Hindlimb muscle (tissue), 1 donor: ENCODE measurements around the gene NUDT19. TPM values are rescaled to one million over a fixed set of nuclear protein-coding genes. Genes with fewer than 3 reads are reported as not detected.
A peak's percentile ranks its signal among the peaks of the same experiment; 100 is the strongest.
"Not testable (repeated sequence)": the region's sequence is repeated elsewhere in the genome, so short reads cannot be mapped to it uniquely, and the experiment has no call there.

Experiments
- DNase-seq: peaks from one replicate; pipeline ENCODE4 v3.0.0-alpha.2; 2013
- polyA plus RNA-seq: library from polyadenylated mRNA; unstranded; fragments of 120-200 nt; gene quantifications from one replicate; pipeline ENCODE4 v1.2.1, GENCODE V29; 2013; ENCODE audit not compliant: insufficient read length

Gene NUDT19
- 8.7 TPM for polyA plus RNA-seq

- DNase-seq, result peak; percentile 71
Measured at GRCh38 chr19:32691291-32691951, at the start of gene NUDT19. TSS of gene NUDT19 (plus strand) at chr19:32691821. CDS start at chr19:32691961, 140 bp downstream.

GRCh38 chr19:32642771-32643170 is 48.9 kb upstream of the NUDT19 start:
- DNase-seq, result no peak

DNA sequence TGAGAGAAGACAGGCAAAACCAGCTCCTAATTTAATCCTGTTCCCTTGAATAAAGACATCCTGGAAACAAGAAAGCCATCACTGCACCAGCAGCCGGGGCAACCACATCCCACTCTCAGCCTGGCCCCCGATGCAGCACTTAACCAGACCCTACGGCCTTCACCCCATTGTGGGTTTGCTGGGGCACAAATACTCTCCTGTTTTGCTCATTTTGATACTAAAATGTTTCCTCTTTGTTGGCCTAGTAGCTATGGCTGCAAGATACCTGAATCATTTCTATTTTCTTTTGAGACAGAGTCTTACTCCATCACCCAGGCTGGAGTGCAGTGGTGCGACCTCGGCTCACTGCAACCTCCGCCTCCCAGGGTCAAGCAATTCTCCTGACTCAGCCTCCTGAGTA is 45.1 kb upstream of the NUDT19 start:
- no peak for DNase-seq

DNA sequence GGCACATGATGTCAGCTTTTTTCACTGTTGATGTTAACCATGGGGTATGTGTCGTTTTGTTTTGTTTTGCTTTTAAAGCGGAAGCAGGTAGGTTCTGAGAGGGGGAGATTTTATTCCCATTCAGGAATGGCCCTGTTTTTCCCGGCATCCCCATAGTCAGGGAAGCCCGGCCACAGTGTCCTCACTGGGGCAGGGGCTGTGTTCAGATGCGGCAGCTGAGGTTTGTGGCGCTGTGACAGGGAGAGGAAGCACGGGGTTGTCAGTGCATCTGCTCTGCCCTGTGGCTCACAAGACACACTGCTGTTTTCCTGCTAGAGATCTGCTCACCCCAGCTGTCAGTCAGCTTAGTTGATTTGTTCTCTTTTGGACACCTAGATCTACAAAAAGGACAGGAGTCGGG is 44.3 kb upstream of the NUDT19 start:
- DNase-seq, result no peak

DNA sequence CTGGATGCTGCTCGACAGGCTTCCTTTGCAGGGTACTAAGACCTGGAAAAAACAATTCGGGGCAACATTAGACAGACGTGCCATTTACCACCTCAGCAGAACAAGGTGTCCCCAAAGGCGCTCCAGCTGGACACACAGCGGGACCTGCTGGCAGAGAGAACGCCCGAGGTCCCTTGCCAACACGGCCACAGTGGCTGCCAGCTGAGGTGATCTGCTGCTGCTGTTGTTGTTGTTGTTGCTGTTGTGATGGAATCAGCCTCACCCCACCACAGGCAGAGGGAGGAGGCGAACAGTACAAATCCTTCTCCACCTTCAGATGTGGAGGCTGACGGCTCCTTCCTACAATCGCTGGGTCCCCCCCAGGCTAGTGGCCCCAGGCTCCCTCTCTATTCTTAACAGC is 41.9 kb upstream of the NUDT19 start:
- DNase-seq, result no peak

DNA sequence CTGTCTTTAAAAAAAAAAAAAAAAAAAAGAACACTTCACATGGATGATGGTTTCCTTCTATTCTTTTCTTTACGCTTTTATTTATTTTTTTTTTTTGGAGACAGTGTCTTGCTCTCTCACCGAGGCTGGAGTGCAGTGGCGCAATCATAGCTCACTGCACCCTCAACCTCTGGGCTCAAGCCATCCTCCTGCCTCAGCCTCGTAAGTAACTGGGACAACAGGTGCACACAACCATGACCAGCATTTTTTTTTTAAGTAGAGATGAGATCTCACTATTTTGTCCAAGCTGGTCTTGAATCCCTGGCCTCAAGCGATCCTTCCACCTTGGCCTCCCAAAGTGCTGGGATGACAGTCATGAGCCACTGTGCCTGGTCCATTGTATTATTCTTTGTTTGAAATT is 41.0 kb upstream of the NUDT19 start:
- DNase-seq, result no peak

- DNase-seq, result no peak
Measured at GRCh38 chr19:32651729-32652140, 39.9 kb upstream of the NUDT19 start.

GRCh38 chr19:32652331-32652730 is 39.3 kb upstream of the NUDT19 start:
- not testable (repeated sequence) for DNase-seq

DNA sequence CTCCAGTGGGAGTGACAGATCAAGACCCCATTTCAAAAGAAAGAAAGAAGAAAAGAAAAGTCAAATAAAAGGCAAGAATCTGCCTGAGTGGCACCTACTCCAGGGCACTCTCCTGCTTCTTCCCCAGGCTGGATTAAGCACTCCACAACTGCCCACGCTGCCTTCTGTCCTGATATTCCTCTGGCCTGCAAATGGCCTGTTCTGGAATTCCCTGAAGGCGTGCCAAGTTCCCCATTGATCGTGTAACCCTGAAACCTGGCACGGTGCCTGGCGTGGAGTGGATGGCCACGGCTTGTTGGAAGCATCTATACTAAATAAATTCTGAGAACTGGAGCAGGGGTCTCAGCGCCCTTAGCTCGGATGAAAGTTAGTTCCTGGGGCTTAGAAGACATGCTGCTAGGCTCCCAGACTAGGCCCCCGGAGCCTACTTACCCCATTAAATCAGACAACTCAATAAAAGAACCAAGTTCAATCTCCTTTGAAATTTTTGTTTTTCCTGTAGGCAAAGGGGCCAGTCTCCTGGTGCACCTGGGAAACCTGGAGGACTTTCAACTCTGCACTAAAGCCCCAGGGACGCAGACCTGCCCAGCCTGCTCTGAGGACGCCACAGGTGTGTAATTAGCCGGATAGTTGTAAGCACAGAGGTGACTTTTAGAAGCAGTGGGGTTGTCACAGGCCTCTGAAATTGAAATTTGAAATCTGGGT is 38.6 kb upstream of the NUDT19 start:
- no peak for DNase-seq

GRCh38 chr19:32653599-32653915 is 38.1 kb upstream of the NUDT19 start:
- no peak for DNase-seq

DNA sequence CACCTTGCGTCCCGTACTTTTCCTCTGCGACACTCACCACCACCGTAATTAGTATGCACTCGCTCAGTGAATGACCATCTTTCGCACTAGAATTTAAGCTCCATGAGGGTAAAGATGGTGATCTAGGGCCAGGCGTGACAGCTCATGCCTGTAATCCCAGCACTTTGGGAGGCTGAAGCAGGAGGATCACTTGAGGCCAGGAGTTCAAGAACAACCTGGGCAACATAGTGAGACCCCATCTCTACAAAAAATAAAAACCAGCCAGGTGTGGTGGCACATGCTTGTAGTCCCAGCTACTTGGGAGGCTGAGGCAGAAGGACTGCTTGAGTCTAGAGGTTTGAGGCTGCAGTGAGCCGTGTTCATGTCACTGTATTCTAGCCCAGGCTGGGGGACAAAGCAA is 35.2 kb upstream of the NUDT19 start:
- not testable (repeated sequence) for DNase-seq

DNA sequence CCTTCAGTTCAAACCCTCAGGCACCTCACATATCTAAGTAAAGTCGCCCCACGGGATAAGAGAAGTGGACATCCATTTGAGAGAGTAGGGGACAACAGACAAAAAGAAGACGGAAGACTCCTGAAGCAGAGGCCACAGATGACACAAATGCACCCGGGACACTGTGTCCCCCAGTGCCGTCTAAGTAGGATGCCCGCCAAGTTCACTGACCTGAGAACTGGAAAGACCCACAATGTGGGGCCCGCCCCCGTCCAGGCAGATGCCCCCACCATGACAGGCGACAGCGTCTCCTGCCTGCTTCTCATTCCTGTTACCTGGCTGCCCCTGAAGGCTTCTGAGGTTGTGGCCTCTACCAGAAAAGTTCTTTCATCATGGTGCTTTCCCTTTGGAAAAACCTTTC is 33.5 kb upstream of the NUDT19 start:
- no peak for DNase-seq

DNA sequence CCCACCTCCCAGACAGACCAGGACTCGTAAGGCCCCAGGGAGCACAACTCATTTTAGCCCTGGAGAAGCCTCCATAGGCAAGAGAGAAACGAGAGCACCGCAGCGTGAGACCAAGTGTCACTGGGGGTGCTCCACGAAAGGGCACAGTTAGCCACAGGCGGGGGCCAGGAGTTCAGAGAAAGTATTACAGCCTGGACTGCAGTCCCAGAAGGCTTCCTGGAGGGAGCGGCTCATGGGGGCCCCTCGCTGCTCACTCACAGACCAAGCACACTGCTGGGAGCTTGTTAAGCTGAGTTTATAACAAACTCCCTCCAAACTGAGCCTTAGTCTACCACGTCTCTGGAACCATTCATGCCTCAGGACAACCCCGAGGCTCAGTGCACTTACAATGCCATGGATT is 33.1 kb upstream of the NUDT19 start:
- DNase-seq, result no peak

- DNase-seq, result no peak
Measured at GRCh38 chr19:32661318-32661717, 30.3 kb upstream of the NUDT19 start.

DNA sequence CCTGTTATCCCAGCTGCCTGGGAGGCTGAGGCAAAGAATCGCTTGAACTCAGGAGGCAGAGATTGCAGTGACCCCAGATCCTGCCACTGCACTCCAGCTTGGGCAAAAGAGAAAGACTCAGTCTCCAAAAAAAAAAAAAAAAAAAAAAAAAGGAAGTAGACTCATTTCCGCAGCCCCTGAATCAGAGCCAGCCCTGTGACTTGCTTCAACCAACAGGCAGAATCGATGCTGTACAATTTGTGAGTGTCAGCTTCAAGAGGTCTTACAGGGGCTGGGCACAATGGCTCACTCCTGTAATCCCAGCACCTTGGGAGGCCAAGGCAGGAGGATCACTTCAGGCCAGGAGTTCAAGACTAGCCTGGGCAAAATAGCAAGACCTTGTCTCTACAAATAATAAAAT is 29.4 kb upstream of the NUDT19 start:
- no peak for DNase-seq

- no peak for DNase-seq
Measured at GRCh38 chr19:32666084-32666483, 25.5 kb upstream of the NUDT19 start.

DNA sequence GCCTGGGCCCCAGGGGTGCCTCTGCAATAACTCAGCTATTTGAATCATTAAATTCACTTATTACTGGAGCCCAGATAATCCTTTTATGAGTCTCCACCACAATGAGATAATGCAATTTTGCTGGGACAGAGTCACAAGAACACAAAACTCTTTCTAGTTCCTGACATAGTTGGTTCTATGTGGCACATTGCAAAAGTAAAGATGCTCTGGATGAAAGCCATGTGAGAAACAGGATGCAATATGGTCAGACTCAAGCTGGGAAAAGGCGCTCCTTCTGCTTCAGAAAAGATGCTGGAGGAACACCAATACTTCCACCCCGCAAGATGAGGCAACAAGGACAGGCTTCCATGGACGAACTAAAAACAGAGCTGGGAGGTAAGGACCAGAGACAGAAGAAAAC is 22.3 kb upstream of the NUDT19 start:
- DNase-seq, result no peak

GRCh38 chr19:32671883-32672593 is 19.6 kb upstream of the NUDT19 start:
- no peak for DNase-seq

GRCh38 chr19:32672841-32673240 is 18.8 kb upstream of the NUDT19 start:
- DNase-seq, result no peak

GRCh38 chr19:32673573-32673972 is 18.0 kb upstream of the NUDT19 start:
- no peak for DNase-seq

DNA sequence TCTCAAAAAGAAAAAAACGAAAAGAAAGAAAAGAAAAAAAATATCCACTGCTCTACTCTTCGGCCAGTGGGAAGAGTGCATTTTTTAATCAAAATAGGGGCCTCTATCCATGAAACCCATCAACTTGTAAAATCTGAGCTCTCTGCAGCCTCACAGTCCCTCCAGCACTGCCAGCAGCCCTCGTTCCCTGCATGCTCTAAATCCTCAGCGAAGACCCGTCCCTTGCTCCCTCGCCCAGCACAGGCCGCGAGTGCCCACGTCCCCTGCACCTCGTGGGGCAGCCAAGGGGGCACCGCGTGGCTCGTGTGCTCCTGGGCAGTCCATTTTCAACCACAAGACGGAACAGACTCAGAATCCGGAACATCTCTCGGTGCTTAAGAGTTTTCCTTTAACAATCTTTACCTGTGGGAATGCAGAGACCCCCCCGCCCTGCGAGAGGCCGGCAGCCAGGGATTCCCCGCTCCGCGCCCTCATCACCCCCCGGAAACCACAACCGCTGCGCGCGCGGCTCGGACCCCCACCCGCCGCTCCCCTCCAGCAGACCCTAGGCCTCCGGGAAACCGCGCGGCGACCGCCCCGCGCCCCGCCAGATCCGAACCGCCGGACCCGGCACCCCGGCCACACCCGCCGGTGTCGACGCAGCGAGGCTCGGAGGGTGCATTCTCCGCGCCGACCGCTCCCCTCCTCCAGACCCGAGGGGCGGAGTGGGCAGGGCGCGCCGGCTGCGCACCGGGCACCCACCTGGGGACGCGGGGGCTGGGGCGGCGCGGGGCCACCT is 17.3 kb upstream of the NUDT19 start:
- DNase-seq, result no peak

- peak; percentile 100 for DNase-seq
Measured at GRCh38 chr19:32674931-32675719, 16.5 kb upstream of the NUDT19 start, which contains the start of gene ANKRD27. TSS of gene ANKRD27 (minus strand) at chr19:32675180. CDS start at chr19:32659015, 16,165 bp downstream.
